Upper lobe of left lung (tissue), 6 donors: Measurements from ENCODE around the gene POLD2. TPM values are rescaled to one million over a fixed set of nuclear protein-coding genes. Genes with fewer than 3 reads are reported as not detected.

ENCODE experiments used
- ATAC-seq, 2 donors: fragments of 200-7000 bp; cut with Tn5 transposase; one replicate each; pipeline ENCODE4 v1.9.1; 2022; ENCODE audit warnings: mild to moderate bottlenecking in 2 of 2, moderate library complexity in 2 of 2; ENCODE audit not compliant: low FRiP score in 2 of 2
- DNase-seq, 2 donors: peaks; one replicate each; pipeline ENCODE4 v3.0.0-alpha.2; 2019 to 2020
- H3K27ac ChIP-seq, 4 donors: fragments of 200-600 bp; sonication (generic); one replicate each; pipeline ENCODE4 v1.5.1; 2016 to 2019
- H3K27me3 ChIP-seq, 4 donors: fragments of 200-600 bp; sonication (generic); one replicate each; pipeline ENCODE4 v1.5.1; 2017 to 2019
- H3K36me3 ChIP-seq, 4 donors: fragments of 200-600 bp; sonication (generic); one replicate each; pipeline ENCODE4 v1.5.1; 2016 to 2019
- H3K4me1 ChIP-seq, 4 donors: fragments of 200-600 bp; sonication (generic); one replicate each; pipeline ENCODE4 v1.5.1; 2018 to 2019
- H3K4me3 ChIP-seq, 4 donors: fragments of 200-600 bp; sonication (generic); one replicate each; pipeline ENCODE4 v1.5.1; 2017 to 2019; ENCODE audit warnings: mild to moderate bottlenecking in 2 of 4, moderate library complexity in 1 of 4
- H3K9me3 ChIP-seq, 4 donors: fragments of 200-600 bp; sonication (generic); one replicate each; pipeline ENCODE4 v1.5.1; 2018 to 2019
- CTCF ChIP-seq, 6 experiments: fragments of 450-650 bp in 4 of 6; fragments of 200-600 bp in 2 of 6; sonication (generic) in 2 of 6; IDR thresholded peaks; one replicate each; pipeline ENCODE4 v1.5.1; 2016 to 2019; ENCODE audit warnings: antibody characterized with exemption in 6 of 6
- EP300 ChIP-seq, 4 donors: sonication (generic); formaldehyde crosslinking; IDR thresholded peaks; one replicate each; pipeline ENCODE4 v1.5.1; 2017; ENCODE audit warnings: antibody characterized with exemption in 4 of 4, control low read depth in 2 of 4
- POLR2A ChIP-seq, 4 donors: fragments of 450-650 bp; IDR thresholded peaks; one replicate each; pipeline ENCODE4 v1.5.1; 2016 to 2017; ENCODE audit warnings: antibody characterized with exemption in 4 of 4, mild to moderate bottlenecking in 2 of 4
- POLR2AphosphoS5 ChIP-seq, 2 donors: sonication (generic); formaldehyde crosslinking; IDR thresholded peaks; one replicate each; pipeline ENCODE4 v1.5.1; 2017; ENCODE audit warnings: antibody characterized with exemption in 2 of 2
- WGBS, 2 donors: methylation state at CpG; one replicate each; pipeline ENCODE4 v1.1.5; 2017 to 2018; 5-methylcytosine and 5-hydroxymethylcytosine counted together
- total RNA-seq, 6 donors: library from RNA; depleted of rRNA in 4 of 6; stranded (reverse); fragments of >200 nt in 4 of 6; gene quantifications; one replicate each; pipeline versions ENCODE4 v1.1.0 to v1.2.1, GENCODE V29; 2016 to 2021
- donor health status: DM: no; HTN: no; CAD: no; lungs with moderate emphysema.
- donor health status: DM: no; HTN: yes; CAD: no; lungs with severe emphysema.

Gene POLD2
- total RNA-seq, 6 donors from 2014 or later, result 27.2 to 70.1 (median 52.5) TPM

GRCh38 chr7:44106311-44107065 lies 16.9 kb downstream of the POLD2 start:
- Histone ChIP-seq H3K4me3 (peak overlapping the region in 3 of 4 donors; percentile 52 to 64 (median 58)), H3K36me3 (peaks cover 0 to 44% (median 19%) of the 10 kb centered on the region in 4 donors), H3K27ac (peak overlapping the region; percentile 83 to 96 (median 90)), H3K27me3 (peaks cover 0 to 10% (median 6%) of the 10 kb centered on the region in 4 donors), H3K9me3 (no peaks in the 10 kb centered on the region), H3K4me1 (peaks cover 5 to 16% (median 13%) of the 10 kb centered on the region in 4 donors)
- TF ChIP-seq CTCF (IDR thresholded peaks at IDR 0.05) (no peak), POLR2A (IDR thresholded peaks at IDR 0.05) (no peak), EP300 (IDR thresholded peaks at IDR 0.05) (no peak), POLR2AphosphoS5 (IDR thresholded peaks at IDR 0.05) (no peak)
- no peak for ATAC-seq
- 88 to 90% methylated on average over 6 to 10 of the region's 10 CpGs for WGBS, 2 donors
- DNase-seq, result no peak

GRCh38 chr7:44105832-44106231 lies 17.5 kb downstream of the POLD2 start:
- Histone ChIP-seq H3K36me3 (peaks cover 0 to 40% (median 17%) of the 10 kb centered on the region in 4 donors), H3K4me1 (peaks cover 5 to 16% (median 13%) of the 10 kb centered on the region in 4 donors), H3K27me3 (peaks cover 0 to 10% (median 6%) of the 10 kb centered on the region in 4 donors), H3K27ac (peak overlapping the region; percentile 83 to 96 (median 90)), H3K9me3 (no peaks in the 10 kb centered on the region), H3K4me3 (peak overlapping the region in 3 of 4 donors; percentile 52 to 64 (median 58))
- DNase-seq (no peak), ATAC-seq (no peak)
- TF ChIP-seq POLR2A (IDR thresholded peaks at IDR 0.05), result no peak
- no peak for TF ChIP-seq POLR2AphosphoS5 (IDR thresholded peaks at IDR 0.05)
- TF ChIP-seq CTCF (IDR thresholded peaks at IDR 0.05), result no peak
- TF ChIP-seq EP300 (IDR thresholded peaks at IDR 0.05), result no peak
- WGBS, 2 donors, result 62 to 67% methylated on average over 2 of the region's 2 CpGs

GRCh38 chr7:44104860-44105771 lies 18.2 kb downstream of the POLD2 start:
- WGBS, 2 donors, result 25 to 44% methylated on average over 17 to 24 of the region's 28 CpGs
- DNase-seq, result peak in 1 of 2 donors; percentile 74

More at GRCh38 chr7:44104860-44105771, 18.2 kb downstream of the POLD2 start:
- Histone ChIP-seq H3K4me1 (peaks cover 5 to 16% (median 13%) of the 10 kb centered on the region in 4 donors), H3K36me3 (peaks cover 0 to 32% (median 14%) of the 10 kb centered on the region in 4 donors), H3K27ac (peak overlapping the region; percentile 83 to 96 (median 90)), H3K9me3 (no peaks in the 10 kb centered on the region), H3K27me3 (peaks cover 0 to 10% (median 6%) of the 10 kb centered on the region in 4 donors), H3K4me3 (peak overlapping the region; percentile 52 to 70 (median 61))
- peak in 1 of 2 donors; percentile 42 for ATAC-seq
- no peak for TF ChIP-seq CTCF (IDR thresholded peaks at IDR 0.05)
- peak; percentile 11 to 38 for TF ChIP-seq POLR2AphosphoS5 (IDR thresholded peaks at IDR 0.05)
- TF ChIP-seq POLR2A (IDR thresholded peaks at IDR 0.05), result no peak
- no peak for TF ChIP-seq EP300 (IDR thresholded peaks at IDR 0.05)
